IPS DF 4.7 (cell line): ENCODE data around the gene QARS1.

Source experiments
- DNase-seq: peaks from one replicate; pipeline ENCODE4 v3.0.0-alpha.2; 2013; ENCODE audit warnings: low spot score; ENCODE audit errors: extremely low read depth

QARS1 gene

GRCh38 chr3:49120438-49121131 lies 16.0 kb upstream of the QARS1 start, which contains the start of gene USP19:
Gene USP19, minus strand, starts transcription at chr3:49120823. Its CDS starts 1,678 bp downstream, at chr3:49119145.
- no peak for DNase-seq

GRCh38 chr3:49120096-49120437 lies 15.5 kb upstream of the QARS1 start:
- DNase-seq, result no peak

- no peak for DNase-seq
Observed at GRCh38 chr3:49119439-49119838, 14.9 kb upstream of the QARS1 start.

GRCh38 chr3:49119036-49119435 lies 14.5 kb upstream of the QARS1 start:
- DNase-seq, result no peak

GRCh38 chr3:49112262-49112661 lies 7.7 kb upstream of the QARS1 start:
- no peak for DNase-seq

- DNase-seq, result no peak
Observed at GRCh38 chr3:49111347-49111746, 6.8 kb upstream of the QARS1 start.

- no peak for DNase-seq
Observed at GRCh38 chr3:49110780-49111179, 6.2 kb upstream of the QARS1 start.

- DNase-seq, result no peak
Observed at GRCh38 chr3:49108346-49108745, 3.8 kb upstream of the QARS1 start.

- DNase-seq, result no peak
Observed at GRCh38 chr3:49104052-49104426, 518 bp downstream of the QARS1 start.

GRCh38 chr3:49100046-49100615 lies 4.4 kb downstream of the QARS1 start:
- DNase-seq, result no peak

GRCh38 chr3:49098910-49099630 lies 5.5 kb downstream of the QARS1 start:
- no peak for DNase-seq

- DNase-seq, result no peak
Observed at GRCh38 chr3:49098429-49098828, 6.1 kb downstream of the QARS1 start.

- DNase-seq, result no peak
Observed at GRCh38 chr3:49093853-49094767, 10.4 kb downstream of the QARS1 start, which contains the start of gene QRICH1. Gene QRICH1, minus strand, starts transcription at chr3:49094071. Its CDS starts 17,054 bp downstream, at chr3:49077017.

GRCh38 chr3:49092938-49093852 lies 11.4 kb downstream of the QARS1 start:
- no peak for DNase-seq

- no peak for DNase-seq
Observed at GRCh38 chr3:49081429-49081828, 23.1 kb downstream of the QARS1 start.

- no peak for DNase-seq
Observed at GRCh38 chr3:49079270-49079669, 25.3 kb downstream of the QARS1 start.

GRCh38 chr3:49076646-49077045 lies 27.9 kb downstream of the QARS1 start:
- no peak for DNase-seq

- no peak for DNase-seq
Observed at GRCh38 chr3:49076116-49076515, 28.4 kb downstream of the QARS1 start.

GRCh38 chr3:49058011-49058410 lies 46.5 kb downstream of the QARS1 start:
- no peak for DNase-seq

- no peak for DNase-seq
Observed at GRCh38 chr3:49057268-49057667, 47.3 kb downstream of the QARS1 start.
